HCT116 (cell line): ENCODE results near the gene VAV1. TPM values are rescaled to one million over a fixed set of nuclear protein-coding genes. Genes with fewer than 3 reads are reported as not detected.

Source experiments
- ATAC-seq: fragments of 200-7000 bp; cut with Tn5 transposase; 2 replicates; pipeline ENCODE4 v1.9.1; 2020; ENCODE audit warnings: mild to moderate bottlenecking, moderate library complexity
- BruUV-seq: library from RNA; stranded (reverse); fragments of 400-500 nt; replicated peaks from 2 replicates; lab custom pipeline; 2021; lab: Mats Ljungman, UMichigan
- CTCF ChIA-PET: fragments of 300-600 bp; sonication (Branson Sonifier 250); formaldehyde crosslinking; loops from one replicate; lab custom pipeline; 2021; ENCODE audit warnings: antibody characterized with exemption; lab: Charles Lee
- POLR2A ChIA-PET: fragments of 300-600, 350-600 bp; sonication (Branson Sonifier 250); formaldehyde crosslinking; loops from one replicate; lab custom pipeline; 2021; ENCODE audit warnings: antibody characterized with exemption; lab: Charles Lee
- RAD21 ChIA-PET, 2 experiments: fragments of 300-600 bp; sonication (Branson Sonifier 250); formaldehyde crosslinking; loops; one replicate each; lab custom pipeline; 2023; ENCODE audit warnings: low total read pairs in 2 of 2; ENCODE audit not compliant: uncharacterized antibody in 2 of 2, unreplicated experiment in 2 of 2, low non-redundant PET in 1 of 2; lab: Charles Lee
- DNase-seq: peaks from one replicate; pipeline ENCODE4 v3.0.0-alpha.2; 2010; ENCODE audit warnings: low read depth, low spot score
- H2AFZ ChIP-seq: fragments of 200-600 bp; shearing (Covaris generic), sonication (generic); 2 replicates; pipeline ENCODE4 v1.6.1; 2017; ENCODE audit warnings: low read depth, mixed run types, mixed read lengths, antibody characterized with exemption, low read length; ENCODE audit not compliant: poor library complexity, severe bottlenecking
- H3K27ac ChIP-seq: 2 replicates; pipeline ENCODE4 v1.5.1; 2012; ENCODE audit warnings: low read depth, low read length
- H3K27me3 ChIP-seq: fragments of 200-600 bp; sonication (generic); 2 replicates; pipeline ENCODE4 v1.6.1; 2016; ENCODE audit warnings: mixed run types, low read length, mixed read lengths; ENCODE audit not compliant: insufficient read depth
- H3K36me3 ChIP-seq, 2 experiments: fragments of 200-500 bp in 1 of 2; fragments of 200-600 bp in 1 of 2; sonication (Bioruptor generic) in 1 of 2; sonication (generic) in 1 of 2; 2 replicates each; pipeline versions ENCODE4 v1.5.1 to v1.6.1; 2014 to 2016; ENCODE audit warnings: low read length in 2 of 2, inconsistent platforms in 1 of 2, mixed read lengths in 1 of 2, mixed run types in 1 of 2; ENCODE audit not compliant: insufficient read depth in 2 of 2, control insufficient read depth in 1 of 2
- H3K4me1 ChIP-seq, 2 experiments: fragments of 200-600 bp in 1 of 2; sonication (generic) in 1 of 2; 2 replicates each; pipeline versions ENCODE4 v1.5.1 to v1.6.1; 2012 to 2017; ENCODE audit warnings: low read length in 2 of 2, inconsistent platforms in 1 of 2, mild to moderate bottlenecking in 1 of 2, mixed read lengths in 1 of 2, mixed run types in 1 of 2, moderate library complexity in 1 of 2; ENCODE audit not compliant: insufficient read depth in 2 of 2, control insufficient read depth in 1 of 2
- H3K4me2 ChIP-seq: fragments of 200-600 bp; sonication (generic); 2 replicates; pipeline ENCODE4 v1.6.1; 2017; ENCODE audit warnings: mixed run types, low read length, mixed read lengths
- H3K4me3 ChIP-seq, 2 experiments: fragments of 200-600 bp in 1 of 2; sonication (generic) in 1 of 2; replicated peaks in 1 of 2; 2 replicates each; pipeline ENCODE4 v1.5.1; 2011 to 2016; ENCODE audit warnings: low read length in 2 of 2, control low read depth in 1 of 2, low read depth in 1 of 2, mild to moderate bottlenecking in 1 of 2, mixed read lengths in 1 of 2, mixed run types in 1 of 2
- H3K79me2 ChIP-seq: fragments of 200-600 bp; sonication (generic); 2 replicates; pipeline ENCODE4 v1.6.1; 2017; ENCODE audit warnings: mild to moderate bottlenecking, mixed run types, low read length, moderate library complexity, mixed read lengths; ENCODE audit not compliant: insufficient read depth
- H3K9ac ChIP-seq: fragments of 200-600 bp; sonication (generic); 2 replicates; pipeline ENCODE4 v1.6.1; 2016; ENCODE audit warnings: low read length, mixed read lengths
- H3K9me2 ChIP-seq: fragments of 200-600 bp; sonication (generic), shearing (Covaris generic); 2 replicates; pipeline ENCODE4 v1.6.1; 2017; ENCODE audit warnings: mixed run types, mild to moderate bottlenecking, moderate library complexity; ENCODE audit not compliant: insufficient read depth
- H3K9me3 ChIP-seq, 2 experiments: fragments of 200-500 bp in 1 of 2; fragments of 200-600 bp in 1 of 2; sonication (Bioruptor generic) in 1 of 2; sonication (generic) in 1 of 2; 2 replicates each; pipeline ENCODE4 v1.6.1; 2014 to 2017; ENCODE audit warnings: low read length in 2 of 2, mixed read lengths in 2 of 2, inconsistent platforms in 1 of 2, low read depth in 1 of 2, mild to moderate bottlenecking in 1 of 2, mixed run types in 1 of 2, moderate library complexity in 1 of 2; ENCODE audit not compliant: control insufficient read depth in 1 of 2, insufficient read depth in 1 of 2
- H4K20me1 ChIP-seq: fragments of 200-600 bp; sonication (generic), shearing (Covaris generic); 2 replicates; pipeline ENCODE4 v1.6.1; 2017; ENCODE audit warnings: mixed run types, mild to moderate bottlenecking, moderate library complexity; ENCODE audit not compliant: insufficient read depth
- ATF3 ChIP-seq: IDR thresholded peaks from 2 replicates; pipeline ENCODE4 v1.6.1; 2012
- CBX3 ChIP-seq: IDR thresholded peaks from 2 replicates; pipeline ENCODE4 v1.6.1; 2012; ENCODE audit warnings: low read depth
- CEBPB ChIP-seq: IDR thresholded peaks from 2 replicates; pipeline ENCODE4 v1.6.1; 2012; ENCODE audit warnings: low read depth
- CTCF ChIP-seq, 3 experiments: fragments of 200-600 bp in 1 of 3; sonication (generic) in 1 of 3; IDR thresholded peaks in 2 of 3; conservative IDR thresholded peaks in 1 of 3; 2 replicates each; pipeline ENCODE4 v1.5.1; 2012 to 2017; ENCODE audit warnings: low read depth in 2 of 3, low read length in 2 of 3, antibody characterized with exemption in 1 of 3, borderline replicate concordance in 1 of 3, control low read depth in 1 of 3, mild to moderate bottlenecking in 1 of 3, mixed read lengths in 1 of 3, mixed run types in 1 of 3, moderate library complexity in 1 of 3; ENCODE audit not compliant: insufficient read depth in 1 of 3
- EGR1 ChIP-seq: IDR thresholded peaks from 2 replicates; pipeline ENCODE4 v1.6.1; 2012; ENCODE audit warnings: low read depth
- ELF1 ChIP-seq: IDR thresholded peaks from 2 replicates; pipeline ENCODE4 v1.6.1; 2012; ENCODE audit warnings: low read depth, borderline replicate concordance
- EZH2 ChIP-seq: fragments of 200-600 bp; sonication (generic); IDR thresholded peaks from 2 replicates; pipeline ENCODE4 v1.6.1; 2017; ENCODE audit warnings: antibody characterized with exemption, mixed run types
- EZH2phosphoT487 ChIP-seq: fragments of 200-600 bp; IDR thresholded peaks from 2 replicates; pipeline ENCODE4 v1.6.1; 2018; ENCODE audit warnings: antibody characterized with exemption, borderline replicate concordance
- JUND ChIP-seq: IDR thresholded peaks from 2 replicates; pipeline ENCODE4 v1.6.1; 2012
- MAX ChIP-seq: IDR thresholded peaks from 2 replicates; pipeline ENCODE4 v1.6.1; 2012
- POLR2AphosphoS5 ChIP-seq: IDR thresholded peaks from 2 replicates; pipeline ENCODE4 v1.6.1; 2011; ENCODE audit warnings: mild to moderate bottlenecking, low read depth, low read length, moderate library complexity
- RAD21 ChIP-seq: IDR thresholded peaks from 2 replicates; pipeline ENCODE4 v1.6.1; 2012; ENCODE audit warnings: low read depth, mild to moderate bottlenecking
- REST ChIP-seq: IDR thresholded peaks from 2 replicates; pipeline ENCODE4 v1.6.1; 2012; ENCODE audit warnings: low read depth
- SIN3A ChIP-seq: IDR thresholded peaks from 2 replicates; pipeline ENCODE4 v1.6.1; 2012; ENCODE audit warnings: low read depth
- SP1 ChIP-seq: IDR thresholded peaks from 2 replicates; pipeline ENCODE4 v1.6.1; 2012; ENCODE audit warnings: low read depth
- SRF ChIP-seq: IDR thresholded peaks from 2 replicates; pipeline ENCODE4 v1.6.1; 2012; ENCODE audit warnings: low read depth
- YY1 ChIP-seq: IDR thresholded peaks from 2 replicates; pipeline ENCODE4 v1.6.1; 2011; ENCODE audit warnings: low read length, low read depth, moderate library complexity, mild to moderate bottlenecking; ENCODE audit not compliant: insufficient replicate concordance; ENCODE audit errors: extremely low read depth
- ZBTB33 ChIP-seq: IDR thresholded peaks from 2 replicates; pipeline ENCODE4 v1.6.1; 2011; ENCODE audit warnings: mild to moderate bottlenecking, low read length, moderate library complexity; ENCODE audit not compliant: insufficient replicate concordance; ENCODE audit errors: extremely low read depth
- intact Hi-C: fragments of 100-400 bp; cut with micrococcal nuclease; formaldehyde crosslinking; loops from 2 replicates; pipeline ENCODE4 v1.10.0; 2022
- total RNA-seq: library from RNA; stranded (reverse); gene quantifications from one replicate; pipeline ENCODE4 v1.2.1, GENCODE V29; 2021; ENCODE audit not compliant: unreplicated experiment

VAV1 gene
- total RNA-seq, 1 experiment from 2014 or later, result 20.6 TPM

- Histone ChIP-seq H3K9me3 (no peaks in the 10 kb centered on the region), H3K36me3 (no peaks in the 10 kb centered on the region), H3K4me2 (no peak overlapping the region), H3K79me2 (no peaks in the 10 kb centered on the region), H2AFZ (no peak overlapping the region), H3K9me2 (no peaks in the 10 kb centered on the region), H4K20me1 (no peaks in the 10 kb centered on the region), H3K27me3 (no peaks in the 10 kb centered on the region), H3K9ac (no peak overlapping the region), H3K4me1 (no peaks in the 10 kb centered on the region), H3K4me3 (no peak overlapping the region), H3K27ac (no peak overlapping the region)
- ATAC-seq, result no peak
- no peak for DNase-seq
- CTCF ChIA-PET, result interaction anchor here (0.7 kb wide), 1 partner anchor 323 kb away, joined by 3 read pairs; no protein-coding TSS in a partner anchor
- RAD21 ChIA-PET, result no interaction called here
- intact Hi-C loops, result no loop called here
- POLR2A ChIA-PET, result no interaction called here
- TF ChIP-seq ZBTB33 (no peak), POLR2AphosphoS5 (no peak), EZH2 (no peak), ATF3 (no peak), SRF (no peak), SP1 (no peak), CTCF (IDR thresholded peaks at IDR 0.05 in 2 of 3, conservative IDR thresholded peaks at IDR 0.05 in 1 of 3; ENCODE audit: borderline replicate concordance in 1 of 3, insufficient read depth in 1 of 3, low read depth in 2 of 3, low read length in 2 of 3) (no peak), SIN3A (no peak), CBX3 (no peak), CEBPB (no peak), YY1 (no peak), EGR1 (no peak), MAX (no peak), RAD21 (no peak), ELF1 (no peak), JUND (no peak), EZH2phosphoT487 (no peak), REST (no peak)
- BruUV-seq, result no TSS peak
Measured at GRCh38 chr19:6842871-6843607, 70.5 kb downstream of the VAV1 start.
